Astrocyte (in vitro differentiated cells and primary cell): Measurements from ENCODE around the gene GADD45B. TPM values are rescaled to one million over a fixed set of nuclear protein-coding genes. Genes with fewer than 3 reads are reported as not detected.

ENCODE experiments used
- DNase-seq: peaks from one replicate; pipeline ENCODE4 v3.0.0-alpha.2; 2010; ENCODE audit warnings: low read depth
- FAIRE-seq: peaks from 2 replicates; lab custom pipeline; 2011; peaks lifted over from hg19 to GRCh38; lab: Jason Lieb, UNC
- H2AFZ ChIP-seq: 2 replicates; pipeline ENCODE4 v1.6.0; 2012; ENCODE audit warnings: low read depth, low read length, inconsistent platforms
- H3K27ac ChIP-seq: 2 replicates; pipeline ENCODE4 v1.5.1; 2011; ENCODE audit warnings: low read depth, low read length, inconsistent platforms
- H3K27me3 ChIP-seq: 2 replicates; pipeline ENCODE4 v1.6.0; 2011; ENCODE audit warnings: low read length, inconsistent platforms; ENCODE audit not compliant: insufficient read depth
- H3K36me3 ChIP-seq: 2 replicates; pipeline ENCODE4 v1.5.1; 2011; ENCODE audit warnings: low read length, inconsistent platforms; ENCODE audit not compliant: insufficient read depth
- H3K4me1 ChIP-seq: 2 replicates; pipeline ENCODE4 v1.5.1; 2011; ENCODE audit warnings: low read length, inconsistent platforms; ENCODE audit not compliant: insufficient read depth
- H3K4me2 ChIP-seq: 2 replicates; pipeline ENCODE4 v1.6.0; 2012; ENCODE audit warnings: low read length, inconsistent platforms
- H3K4me3 ChIP-seq: 2 replicates; pipeline ENCODE4 v1.5.1; 2011; ENCODE audit warnings: low read depth, mild to moderate bottlenecking, low read length, inconsistent platforms; ENCODE audit not compliant: insufficient read depth
- H3K79me2 ChIP-seq: 2 replicates; pipeline ENCODE4 v1.6.0; 2012; ENCODE audit warnings: mild to moderate bottlenecking, low read length, inconsistent platforms; ENCODE audit not compliant: insufficient read depth
- H3K9ac ChIP-seq: 2 replicates; pipeline ENCODE4 v1.6.0; 2012; ENCODE audit warnings: mild to moderate bottlenecking, low read length, inconsistent platforms
- H3K9me3 ChIP-seq: 2 replicates; pipeline ENCODE4 v1.5.1; 2012; ENCODE audit warnings: low read depth, mild to moderate bottlenecking, low read length, inconsistent platforms; ENCODE audit not compliant: insufficient read depth
- H4K20me1 ChIP-seq: 2 replicates; pipeline ENCODE4 v1.6.0; 2012; ENCODE audit warnings: low read length, inconsistent platforms; ENCODE audit not compliant: insufficient read depth
- H3K27ac Mint-ChIP-seq: one replicate; pipeline ENCODE4 v1.8.0; 2021; ENCODE audit warnings: mild to moderate bottlenecking, mixed read lengths; ENCODE audit not compliant: unreplicated experiment
- H3K27me3 Mint-ChIP-seq: one replicate; pipeline ENCODE4 v1.8.0; 2021; ENCODE audit warnings: low read depth, mixed read lengths; ENCODE audit not compliant: unreplicated experiment
- H3K36me3 Mint-ChIP-seq: one replicate; pipeline ENCODE4 v1.8.0; 2021; ENCODE audit warnings: low read depth, mixed read lengths; ENCODE audit not compliant: unreplicated experiment
- H3K4me1 Mint-ChIP-seq: one replicate; pipeline ENCODE4 v1.8.0; 2021; ENCODE audit warnings: low read depth, mixed read lengths; ENCODE audit not compliant: unreplicated experiment
- H3K4me3 Mint-ChIP-seq: one replicate; pipeline ENCODE4 v1.8.0; 2021; ENCODE audit warnings: mild to moderate bottlenecking, moderate library complexity, mixed read lengths; ENCODE audit not compliant: unreplicated experiment
- H3K9me3 Mint-ChIP-seq: one replicate; pipeline ENCODE4 v1.8.0; 2021; ENCODE audit warnings: mild to moderate bottlenecking, mixed read lengths; ENCODE audit not compliant: unreplicated experiment
- CTCF ChIP-seq: IDR thresholded peaks from 2 replicates; pipeline ENCODE4 v1.5.1; 2011; ENCODE audit warnings: low read depth, mild to moderate bottlenecking, inconsistent platforms, low read length, moderate library complexity; ENCODE audit not compliant: insufficient read depth
- EZH2 ChIP-seq: IDR thresholded peaks from 2 replicates; pipeline ENCODE4 v1.6.1; 2012; ENCODE audit warnings: mild to moderate bottlenecking, low read length, inconsistent platforms; ENCODE audit not compliant: insufficient read depth
- total RNA-seq: library from RNA; stranded (reverse); gene quantifications from 2 replicates; pipeline ENCODE4 v1.2.1, GENCODE V29; 2021

GADD45B gene
- total RNA-seq, 1 donor from 2014 or later = 161 TPM

GRCh38 chr19:2511991-2512390, 36.1 kb downstream of the GADD45B start:
- no peaks in the 10 kb centered on the region for H3K27me3 ChIP-seq

GRCh38 chr19:2512523-2513431, 36.9 kb downstream of the GADD45B start:
- Mint-ChIP-seq H3K27ac (no peak overlapping the region), H3K4me1 (peaks cover 3% of the 10 kb centered on the region), H3K9me3 (peaks cover 5% of the 10 kb centered on the region), H3K36me3 (no peaks in the 10 kb centered on the region), H3K4me3 (no peak overlapping the region), H3K27me3 (peaks cover 2% of the 10 kb centered on the region)
- no peak overlapping the region for H3K4me2 ChIP-seq
- no peak overlapping the region for H3K4me3 ChIP-seq
- H3K27me3 ChIP-seq = no peaks in the 10 kb centered on the region
- FAIRE-seq (no peak), DNase-seq (no peak)
- peaks cover 3% of the 10 kb centered on the region for H3K4me1 ChIP-seq
- H3K9me3 ChIP-seq = no peaks in the 10 kb centered on the region
- H3K79me2 ChIP-seq = no peaks in the 10 kb centered on the region
- no peak overlapping the region for H2AFZ ChIP-seq
- TF ChIP-seq EZH2 (no peak), CTCF (no peak)
- no peaks in the 10 kb centered on the region for H3K36me3 ChIP-seq
- H3K27ac ChIP-seq = no peak overlapping the region
- H4K20me1 ChIP-seq = no peaks in the 10 kb centered on the region
- no peak overlapping the region for H3K9ac ChIP-seq

More at GRCh38 chr19:2511991-2512390, 36.1 kb downstream of the GADD45B start:
- no peak for DNase-seq
- H3K27me3 Mint-ChIP-seq = peaks cover 2% of the 10 kb centered on the region
- FAIRE-seq = no peak
- H3K4me3 Mint-ChIP-seq = no peak overlapping the region
- no peaks in the 10 kb centered on the region for H3K79me2 ChIP-seq
- no peak overlapping the region for H3K27ac ChIP-seq
- peaks cover 5% of the 10 kb centered on the region for H3K9me3 Mint-ChIP-seq
- no peak overlapping the region for H3K4me3 ChIP-seq
- peaks cover 3% of the 10 kb centered on the region for H3K4me1 Mint-ChIP-seq
- H4K20me1 ChIP-seq = no peaks in the 10 kb centered on the region
- no peaks in the 10 kb centered on the region for H3K9me3 ChIP-seq
- H3K9ac ChIP-seq = no peak overlapping the region
- H3K27ac Mint-ChIP-seq = no peak overlapping the region
- no peak overlapping the region for H3K4me2 ChIP-seq
- TF ChIP-seq CTCF (no peak), EZH2 (no peak)
- peaks cover 3% of the 10 kb centered on the region for H3K4me1 ChIP-seq
- no peaks in the 10 kb centered on the region for H3K36me3 Mint-ChIP-seq
- no peaks in the 10 kb centered on the region for H3K36me3 ChIP-seq
- H2AFZ ChIP-seq = no peak overlapping the region
